Transverse colon (tissue), 3 donors: Measurements from ENCODE around the gene ANKH.

Experiments used
- POLR2A ChIP-seq: fragments of 450-650 bp; IDR thresholded peaks from one replicate; pipeline ENCODE4 v1.6.1; 2016; ENCODE audit warnings: antibody characterized with exemption, mild to moderate bottlenecking, moderate library complexity
- TF ChIP-seq, protein P1 (sequence below), 5 experiments: fragments of 200-600 bp in 3 of 5; fragments of 450-650 bp in 2 of 5; sonication (generic) in 3 of 5; IDR thresholded peaks; 1 replicate in 2 of 5; 2 replicates in 3 of 5; pipeline ENCODE4 v1.5.1; 2016 to 2017; ENCODE audit warnings: antibody characterized with exemption in 5 of 5, inconsistent platforms in 3 of 5, mild to moderate bottlenecking in 2 of 5, moderate library complexity in 1 of 5

GRCh38 chr5:14762549-14763216 is 108.9 kb downstream of the ANKH start:
- no peak for TF ChIP-seq POLR2A
- TF ChIP-seq, protein P1, sequence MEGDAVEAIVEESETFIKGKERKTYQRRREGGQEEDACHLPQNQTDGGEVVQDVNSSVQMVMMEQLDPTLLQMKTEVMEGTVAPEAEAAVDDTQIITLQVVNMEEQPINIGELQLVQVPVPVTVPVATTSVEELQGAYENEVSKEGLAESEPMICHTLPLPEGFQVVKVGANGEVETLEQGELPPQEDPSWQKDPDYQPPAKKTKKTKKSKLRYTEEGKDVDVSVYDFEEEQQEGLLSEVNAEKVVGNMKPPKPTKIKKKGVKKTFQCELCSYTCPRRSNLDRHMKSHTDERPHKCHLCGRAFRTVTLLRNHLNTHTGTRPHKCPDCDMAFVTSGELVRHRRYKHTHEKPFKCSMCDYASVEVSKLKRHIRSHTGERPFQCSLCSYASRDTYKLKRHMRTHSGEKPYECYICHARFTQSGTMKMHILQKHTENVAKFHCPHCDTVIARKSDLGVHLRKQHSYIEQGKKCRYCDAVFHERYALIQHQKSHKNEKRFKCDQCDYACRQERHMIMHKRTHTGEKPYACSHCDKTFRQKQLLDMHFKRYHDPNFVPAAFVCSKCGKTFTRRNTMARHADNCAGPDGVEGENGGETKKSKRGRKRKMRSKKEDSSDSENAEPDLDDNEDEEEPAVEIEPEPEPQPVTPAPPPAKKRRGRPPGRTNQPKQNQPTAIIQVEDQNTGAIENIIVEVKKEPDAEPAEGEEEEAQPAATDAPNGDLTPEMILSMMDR (IDR thresholded peaks at IDR 0.05): no peak
